ENCODE data around the gene CEP104. TPM values are rescaled to one million over a fixed set of nuclear protein-coding genes. Genes with fewer than 3 reads are reported as not detected.

The CEP104 gene
- total and polyA plus RNA-seq, 2 experiments from 2014 or later: 12.3 to 29.8 TPM

- Histone ChIP-seq H3K9me3 (ENCODE audit: low read depth) (no peaks in the 10 kb centered on the region), H4K20me1 (ENCODE audit: insufficient read depth) (no peaks in the 10 kb centered on the region), H3K27ac (no peak overlapping the region), H3K9ac (no peak overlapping the region), H3K27me3 (replicated peaks; ENCODE audit: insufficient read depth) (no peaks in the 10 kb centered on the region), H3K36me3 (ENCODE audit: low read depth) (peaks cover 32% of the 10 kb centered on the region), H3K9me2 (ENCODE audit: insufficient read depth) (no peaks in the 10 kb centered on the region), H2AFZ (no peak overlapping the region), H3K79me2 (ENCODE audit: insufficient read depth) (no peaks in the 10 kb centered on the region), H3K4me2 (ENCODE audit: unreplicated experiment) (no peak overlapping the region), H3F3A (ENCODE audit: insufficient read depth) (peaks cover 17% of the 10 kb centered on the region; the same call in 1 of the 2 replicates), H3K4me1 (ENCODE audit: insufficient read depth) (peaks cover 6% of the 10 kb centered on the region; the same call in 1 of the 2 replicates), H3K4me3 (no peak overlapping the region)
- 92 to 97% methylated on average over 11 of the region's 11 CpGs for WGBS, 2 experiments (ENCODE audit: low coverage in 1 of 2, low lambda C conversion rate in 2 of 2, missing lambda C conversion rate in 2 of 2)
- no peak for DNase-seq
- TF ChIP-seq EZH2phosphoT487 (IDR thresholded peaks at IDR 0.05; ENCODE audit: insufficient read depth, low read depth) (no peak), EZH2 (IDR thresholded peaks at IDR 0.05; ENCODE audit: insufficient read depth, poor library complexity, severe bottlenecking) (no peak)
- in situ Hi-C loops (cut with MboI): no loop called here
Observed at GRCh38 chr1:3836421-3836820, 20.6 kb downstream of the CEP104 start.

- peaks cover 38% of the 10 kb centered on the region for H3K36me3 ChIP-seq (ENCODE audit: low read depth)
- no peak overlapping the region for H2AFZ ChIP-seq
- TF ChIP-seq EZH2 (IDR thresholded peaks at IDR 0.05; ENCODE audit: insufficient read depth, poor library complexity, severe bottlenecking) (no peak), EZH2phosphoT487 (IDR thresholded peaks at IDR 0.05; ENCODE audit: insufficient read depth, low read depth) (no peak)
- no peaks in the 10 kb centered on the region for H3K9me2 ChIP-seq (ENCODE audit: insufficient read depth)
- H3K4me3 ChIP-seq: no peak overlapping the region
- no peak for DNase-seq
- H3F3A ChIP-seq (ENCODE audit: insufficient read depth): peaks cover 24% of the 10 kb centered on the region; the same call in 1 of the 2 replicates
- WGBS, 2 experiments (ENCODE audit: low coverage in 1 of 2, low lambda C conversion rate in 2 of 2, missing lambda C conversion rate in 2 of 2): 97 to 98% methylated on average over 10 of the region's 10 CpGs
- no peak overlapping the region for H3K27ac ChIP-seq
- H3K4me1 ChIP-seq (ENCODE audit: insufficient read depth): peaks cover 10% of the 10 kb centered on the region; the same call in 1 of the 2 replicates
- in situ Hi-C loops (cut with MboI): no loop called here
- no peaks in the 10 kb centered on the region for H3K27me3 ChIP-seq (replicated peaks; ENCODE audit: insufficient read depth)
- no peak overlapping the region for H3K4me2 ChIP-seq (ENCODE audit: unreplicated experiment)
- no peaks in the 10 kb centered on the region for H4K20me1 ChIP-seq (ENCODE audit: insufficient read depth)
- no peaks in the 10 kb centered on the region for H3K9me3 ChIP-seq (ENCODE audit: low read depth)
- no peak overlapping the region for H3K9ac ChIP-seq
- H3K79me2 ChIP-seq (ENCODE audit: insufficient read depth): no peaks in the 10 kb centered on the region
Observed at GRCh38 chr1:3834701-3835100, 22.3 kb downstream of the CEP104 start.

GRCh38 chr1:3831689-3832088, 25.3 kb downstream of the CEP104 start:
- 11 to 14% methylated on average over 6 of the region's 6 CpGs for WGBS, 2 experiments (ENCODE audit: low coverage in 1 of 2, low lambda C conversion rate in 2 of 2, missing lambda C conversion rate in 2 of 2)
- Histone ChIP-seq H3K27ac (no peak overlapping the region; the same call in 1 of the 2 replicates), H3K9ac (no peak overlapping the region), H3K79me2 (ENCODE audit: insufficient read depth) (no peaks in the 10 kb centered on the region), H3K27me3 (replicated peaks; ENCODE audit: insufficient read depth) (no peaks in the 10 kb centered on the region), H3K4me1 (ENCODE audit: insufficient read depth) (peaks cover 10% of the 10 kb centered on the region; the same call in 1 of the 2 replicates), H2AFZ (no peak overlapping the region), H3K4me3 (no peak overlapping the region), H3K9me3 (ENCODE audit: low read depth) (no peaks in the 10 kb centered on the region), H3K4me2 (ENCODE audit: unreplicated experiment) (no peak overlapping the region), H3K36me3 (ENCODE audit: low read depth) (peaks cover 28% of the 10 kb centered on the region; the same call in 1 of the 2 replicates), H4K20me1 (ENCODE audit: insufficient read depth) (no peaks in the 10 kb centered on the region), H3F3A (ENCODE audit: insufficient read depth) (peaks cover 24% of the 10 kb centered on the region; the same call in 1 of the 2 replicates), H3K9me2 (ENCODE audit: insufficient read depth) (no peaks in the 10 kb centered on the region)
- peak; percentile 71 for DNase-seq
- TF ChIP-seq EZH2 (IDR thresholded peaks at IDR 0.05; ENCODE audit: insufficient read depth, poor library complexity, severe bottlenecking) (no peak), EZH2phosphoT487 (IDR thresholded peaks at IDR 0.05; ENCODE audit: insufficient read depth, low read depth) (no peak)
- in situ Hi-C loops (cut with MboI): no loop called here

DNA sequence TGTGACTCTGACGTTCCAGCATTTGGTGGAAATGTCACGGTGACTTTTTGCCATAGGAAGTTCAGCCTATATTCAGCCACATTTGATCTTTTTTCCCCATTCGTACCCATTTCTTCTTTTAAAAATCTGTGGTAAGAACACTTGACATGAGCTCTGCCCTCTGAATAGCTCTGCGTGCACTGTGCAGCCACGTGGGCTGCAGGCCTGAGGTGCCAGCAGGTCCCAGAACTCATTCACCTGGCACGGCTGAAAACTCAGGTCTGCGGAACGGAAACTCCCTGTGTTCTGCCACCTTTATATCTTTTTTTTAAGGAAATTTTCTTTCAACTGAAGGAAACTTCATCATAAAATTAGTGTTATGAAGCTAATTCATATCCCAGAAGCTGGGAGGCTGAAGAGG, 28.6 kb downstream of the CEP104 start:
- peaks cover 10% of the 10 kb centered on the region; the same call in 1 of the 2 replicates for H3K4me1 ChIP-seq (ENCODE audit: insufficient read depth)
- WGBS, 2 experiments (ENCODE audit: low coverage in 1 of 2, low lambda C conversion rate in 2 of 2, missing lambda C conversion rate in 2 of 2): 91 to 93% methylated on average over 8 of the region's 8 CpGs
- peaks cover 19% of the 10 kb centered on the region; the same call in 1 of the 2 replicates for H3F3A ChIP-seq (ENCODE audit: insufficient read depth)
- no peak overlapping the region for H3K9ac ChIP-seq
- no peaks in the 10 kb centered on the region for H4K20me1 ChIP-seq (ENCODE audit: insufficient read depth)
- TF ChIP-seq EZH2phosphoT487 (IDR thresholded peaks at IDR 0.05; ENCODE audit: insufficient read depth, low read depth): no peak
- TF ChIP-seq EZH2 (IDR thresholded peaks at IDR 0.05; ENCODE audit: insufficient read depth, poor library complexity, severe bottlenecking): no peak
- no peak for DNase-seq
- H3K79me2 ChIP-seq (ENCODE audit: insufficient read depth): no peaks in the 10 kb centered on the region
- no peaks in the 10 kb centered on the region for H3K9me3 ChIP-seq (ENCODE audit: low read depth)
- H3K9me2 ChIP-seq (ENCODE audit: insufficient read depth): no peaks in the 10 kb centered on the region
- peaks cover 29% of the 10 kb centered on the region; the same call in 1 of the 2 replicates for H3K36me3 ChIP-seq (ENCODE audit: low read depth)
- H3K4me3 ChIP-seq: no peak overlapping the region
- H3K4me2 ChIP-seq (ENCODE audit: unreplicated experiment): no peak overlapping the region
- H3K27ac ChIP-seq: no peak overlapping the region
- in situ Hi-C loops (cut with MboI): no loop called here
- no peaks in the 10 kb centered on the region for H3K27me3 ChIP-seq (replicated peaks; ENCODE audit: insufficient read depth)
- H2AFZ ChIP-seq: no peak overlapping the region
